Measurements from ENCODE around the gene MARCHF2. TPM values are rescaled to one million over a fixed set of nuclear protein-coding genes. Genes with fewer than 3 reads are reported as not detected.
A peak's percentile ranks its signal among the peaks of the same experiment; 100 is the strongest.

Gene MARCHF2
- total RNA-seq, 3 donors from 2014 or later (not counting 1 experiment from before 2014, with no cell fraction given) = 32.4 to 42.3 (median 37.2) TPM

DNA sequence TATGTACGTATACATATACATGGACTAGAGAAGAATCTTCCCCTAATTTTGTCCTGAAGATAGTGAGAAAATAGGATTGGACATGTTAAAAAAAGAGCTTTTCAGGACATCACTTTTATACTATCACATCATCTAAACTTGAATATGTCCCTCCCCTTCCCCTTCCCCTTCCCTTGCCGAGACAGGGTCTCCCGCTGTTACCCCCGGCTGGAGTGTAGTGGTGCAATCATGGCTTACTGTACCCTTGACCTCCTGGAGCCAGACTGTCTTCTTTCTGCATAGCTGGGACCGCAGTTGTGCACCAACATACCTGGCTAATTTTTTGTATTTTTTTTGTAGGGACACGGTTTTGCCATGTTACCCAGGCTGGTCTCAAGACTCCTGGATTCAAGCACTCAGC is 38.3 kb downstream of the MARCHF2 start:
- Mint-ChIP-seq H3K27me3 (ENCODE audit: low read depth in 2 of 2) (no peaks in the 10 kb centered on the region), H3K27ac (peak overlapping the region; percentile 48 to 70), H3K9me3 (no peaks in the 10 kb centered on the region), H3K4me3 (peak overlapping the region; percentile 28), H3K36me3 (no peaks in the 10 kb centered on the region), H3K4me1 (peaks cover 76 to 79% of the 10 kb centered on the region in 2 donors)
- H3K36me3 ChIP-seq (ENCODE audit: control insufficient read depth, insufficient read depth, low read length) = peaks cover 29% of the 10 kb centered on the region
- intact Hi-C loops (cut with micrococcal nuclease) = no loop called here
- DNase-seq (no peak), ATAC-seq (no peak)
- no peak overlapping the region for H3K27ac ChIP-seq (ENCODE audit: low read length)
- WGBS (ENCODE audit: insufficient coverage) = 67% methylated on average over 5 of the region's 6 CpGs
- peaks cover 45% of the 10 kb centered on the region for H3K4me1 ChIP-seq (ENCODE audit: control insufficient read depth, insufficient read depth, low read length)
- no peaks in the 10 kb centered on the region for H3K9me3 ChIP-seq (ENCODE audit: control insufficient read depth, insufficient read depth, low read length)
- no peak overlapping the region for H3K4me3 ChIP-seq (ENCODE audit: low read length)
- no peaks in the 10 kb centered on the region for H3K27me3 ChIP-seq (ENCODE audit: control insufficient read depth, insufficient read depth, low read length)
- TF ChIP-seq, protein P1, sequence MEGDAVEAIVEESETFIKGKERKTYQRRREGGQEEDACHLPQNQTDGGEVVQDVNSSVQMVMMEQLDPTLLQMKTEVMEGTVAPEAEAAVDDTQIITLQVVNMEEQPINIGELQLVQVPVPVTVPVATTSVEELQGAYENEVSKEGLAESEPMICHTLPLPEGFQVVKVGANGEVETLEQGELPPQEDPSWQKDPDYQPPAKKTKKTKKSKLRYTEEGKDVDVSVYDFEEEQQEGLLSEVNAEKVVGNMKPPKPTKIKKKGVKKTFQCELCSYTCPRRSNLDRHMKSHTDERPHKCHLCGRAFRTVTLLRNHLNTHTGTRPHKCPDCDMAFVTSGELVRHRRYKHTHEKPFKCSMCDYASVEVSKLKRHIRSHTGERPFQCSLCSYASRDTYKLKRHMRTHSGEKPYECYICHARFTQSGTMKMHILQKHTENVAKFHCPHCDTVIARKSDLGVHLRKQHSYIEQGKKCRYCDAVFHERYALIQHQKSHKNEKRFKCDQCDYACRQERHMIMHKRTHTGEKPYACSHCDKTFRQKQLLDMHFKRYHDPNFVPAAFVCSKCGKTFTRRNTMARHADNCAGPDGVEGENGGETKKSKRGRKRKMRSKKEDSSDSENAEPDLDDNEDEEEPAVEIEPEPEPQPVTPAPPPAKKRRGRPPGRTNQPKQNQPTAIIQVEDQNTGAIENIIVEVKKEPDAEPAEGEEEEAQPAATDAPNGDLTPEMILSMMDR (IDR thresholded peaks at IDR 0.05) = no peak

DNA sequence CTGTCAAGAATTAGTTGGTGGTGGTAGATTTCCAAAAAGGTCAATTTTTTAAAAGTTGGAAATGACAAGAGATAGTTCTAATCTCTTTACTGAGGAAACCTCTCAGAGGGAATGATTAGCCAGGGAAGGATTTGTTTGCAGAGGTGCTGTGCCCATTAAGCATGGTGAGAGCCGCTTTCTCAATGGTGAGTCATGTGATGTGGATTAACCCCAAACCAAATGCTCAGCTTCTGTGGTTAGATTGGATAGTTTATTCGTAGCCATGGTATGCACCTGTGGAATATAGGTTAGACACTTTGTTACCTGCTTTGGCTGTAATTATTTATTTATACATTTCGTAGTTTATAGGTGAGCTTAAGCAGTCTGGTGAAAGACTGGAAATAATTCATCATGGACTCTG is 38.8 kb downstream of the MARCHF2 start:
- H3K4me1 ChIP-seq (ENCODE audit: control insufficient read depth, insufficient read depth, low read length) = peaks cover 43% of the 10 kb centered on the region
- no peaks in the 10 kb centered on the region for H3K9me3 Mint-ChIP-seq
- no peak overlapping the region for H3K27ac ChIP-seq (ENCODE audit: low read length)
- TF ChIP-seq, protein P1 (IDR thresholded peaks at IDR 0.05) = no peak
- no peak overlapping the region for H3K4me3 ChIP-seq (ENCODE audit: low read length)
- intact Hi-C loops (cut with micrococcal nuclease) = no loop called here
- 42% methylated on average over 3 of the region's 3 CpGs for WGBS (ENCODE audit: insufficient coverage)
- peak overlapping the region; percentile 23 for H3K4me3 Mint-ChIP-seq
- H3K27me3 Mint-ChIP-seq (ENCODE audit: low read depth in 2 of 2) = no peaks in the 10 kb centered on the region
- peaks cover 78 to 79% of the 10 kb centered on the region in 2 donors for H3K4me1 Mint-ChIP-seq
- peak in 1 of 2 donors; percentile 34 for DNase-seq
- H3K27me3 ChIP-seq (ENCODE audit: control insufficient read depth, insufficient read depth, low read length) = no peaks in the 10 kb centered on the region
- peak in 2 of 3 donors; percentile 52 to 56 for ATAC-seq
- H3K27ac Mint-ChIP-seq = peak overlapping the region; percentile 48 to 70
- no peaks in the 10 kb centered on the region for H3K36me3 Mint-ChIP-seq
- H3K36me3 ChIP-seq (ENCODE audit: control insufficient read depth, insufficient read depth, low read length) = peaks cover 30% of the 10 kb centered on the region
- H3K9me3 ChIP-seq (ENCODE audit: control insufficient read depth, insufficient read depth, low read length) = no peaks in the 10 kb centered on the region

DNA sequence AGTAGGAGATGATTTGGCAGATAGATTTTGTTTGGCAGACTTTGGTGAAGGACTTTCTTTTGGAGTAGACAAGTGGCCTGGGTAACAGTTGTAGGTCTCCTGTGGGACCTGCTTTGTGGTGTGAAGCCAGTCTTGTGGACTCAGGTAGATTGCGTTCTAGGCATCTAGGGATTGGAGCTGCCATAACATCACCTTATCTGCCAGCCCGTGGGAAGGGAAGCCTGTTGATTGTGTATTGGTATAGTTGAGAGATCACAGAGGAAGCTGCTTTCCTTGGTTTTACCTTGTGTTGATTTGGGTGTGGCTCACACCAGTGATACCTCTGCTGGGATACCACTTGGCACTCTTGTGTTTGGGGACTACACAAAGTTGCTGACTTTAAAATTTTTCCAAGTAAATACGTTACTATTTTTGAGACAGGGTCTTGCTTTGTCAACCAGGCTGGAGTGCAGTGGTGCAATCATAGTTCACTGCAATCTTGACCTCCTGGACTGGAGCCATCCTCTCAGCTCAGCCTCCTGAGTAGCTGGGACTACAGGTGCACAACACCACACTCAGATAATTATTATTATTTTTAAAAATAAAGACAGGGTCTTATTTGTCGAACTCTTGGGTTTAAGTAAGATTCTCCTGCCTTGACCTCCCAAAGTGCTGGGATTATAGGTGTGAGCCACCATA is 39.5 kb downstream of the MARCHF2 start:
- no peaks in the 10 kb centered on the region for H3K36me3 Mint-ChIP-seq

More for the DNA sequence above, 39.5 kb downstream of the MARCHF2 start:
- Histone ChIP-seq H3K27ac (ENCODE audit: low read length) (no peak overlapping the region), H3K4me3 (ENCODE audit: low read length) (no peak overlapping the region), H3K9me3 (ENCODE audit: control insufficient read depth, insufficient read depth, low read length) (no peaks in the 10 kb centered on the region), H3K36me3 (ENCODE audit: control insufficient read depth, insufficient read depth, low read length) (peaks cover 30% of the 10 kb centered on the region), H3K4me1 (ENCODE audit: control insufficient read depth, insufficient read depth, low read length) (peaks cover 39% of the 10 kb centered on the region), H3K27me3 (ENCODE audit: control insufficient read depth, insufficient read depth, low read length) (no peaks in the 10 kb centered on the region)
- WGBS (ENCODE audit: insufficient coverage) = 63% methylated on average over 4 of the region's 4 CpGs
- intact Hi-C loops (cut with micrococcal nuclease) = no loop called here
- Mint-ChIP-seq H3K9me3 (no peaks in the 10 kb centered on the region), H3K4me3 (peak overlapping the region; percentile 31), H3K27ac (peak overlapping the region; percentile 48 to 70), H3K27me3 (ENCODE audit: low read depth in 2 of 2) (no peaks in the 10 kb centered on the region), H3K4me1 (peaks cover 74 to 76% of the 10 kb centered on the region in 2 donors)
- no peak for DNase-seq
- TF ChIP-seq, protein P1 (IDR thresholded peaks at IDR 0.05) = no peak
- no peak for ATAC-seq
